Neural progenitor cell (in vitro differentiated cells): ENCODE measurements around the gene HNRNPA0.

ENCODE experiments used
- CTCF ChIP-seq: fragments of 200-600 bp; sonication (generic); IDR thresholded peaks from 2 replicates; pipeline ENCODE4 v1.5.1; 2017; ENCODE audit warnings: antibody characterized with exemption, mild to moderate bottlenecking
- EZH2 ChIP-seq: fragments of 200-600 bp; sonication (generic); IDR thresholded peaks from 2 replicates; pipeline ENCODE4 v1.6.1; 2017; ENCODE audit warnings: antibody characterized with exemption, mild to moderate bottlenecking, moderate library complexity
- EZH2phosphoT487 ChIP-seq: fragments of 200-600 bp; sonication (generic); IDR thresholded peaks from 2 replicates; pipeline ENCODE4 v1.6.1; 2017; ENCODE audit warnings: antibody characterized with exemption

GRCh38 chr5:137761566-137761965 is 7.4 kb upstream of the HNRNPA0 start:
- TF ChIP-seq CTCF, result no peak
- no peak for TF ChIP-seq EZH2
- TF ChIP-seq EZH2phosphoT487, result no peak
